GM18519 (cell line): Measurements from ENCODE around the gene PRIM1.
"Not testable (repeated sequence)": the region's sequence is repeated elsewhere in the genome, so short reads cannot be mapped to it uniquely, and the experiment has no call there.

Experiments
- ATAC-seq: cut with Tn5 transposase; IDR thresholded peaks from one replicate; pipeline ENCODE4 v1.9.1; 2021; ENCODE audit warnings: mild to moderate bottlenecking, moderate library complexity; ENCODE audit not compliant: unreplicated experiment, low FRiP score

The PRIM1 gene

GRCh38 chr12:56720731-56721151 is 31.4 kb downstream of the PRIM1 start:
- no peak for ATAC-seq

GRCh38 chr12:56719056-56719455 is 33.1 kb downstream of the PRIM1 start:
- no peak for ATAC-seq

GRCh38 chr12:56718636-56719035 is 33.5 kb downstream of the PRIM1 start:
- no peak for ATAC-seq

GRCh38 chr12:56718149-56718548 is 34.0 kb downstream of the PRIM1 start:
- no peak for ATAC-seq

GRCh38 chr12:56716933-56717880 is 34.9 kb downstream of the PRIM1 start:
- no peak for ATAC-seq

GRCh38 chr12:56716458-56716857 is 35.7 kb downstream of the PRIM1 start:
- no peak for ATAC-seq

- no peak for ATAC-seq
These were observed 36.3 kb downstream of the PRIM1 start for GRCh38 chr12:56715798-56716197.

- ATAC-seq, result no peak
These were observed 37.6 kb downstream of the PRIM1 start for GRCh38 chr12:56714431-56714929.

GRCh38 chr12:56713345-56713744 is 38.8 kb downstream of the PRIM1 start:
- no peak for ATAC-seq

GRCh38 chr12:56709759-56710376 is 42.3 kb downstream of the PRIM1 start:
- ATAC-seq, result no peak

GRCh38 chr12:56704522-56704921 is 47.6 kb downstream of the PRIM1 start:
- not testable (repeated sequence) for ATAC-seq

- no peak for ATAC-seq
These were observed 53.0 kb downstream of the PRIM1 start for GRCh38 chr12:56699020-56699661.

GRCh38 chr12:56695327-56696101 is 56.6 kb downstream of the PRIM1 start:
- ATAC-seq, result no peak

- ATAC-seq, result no peak
These were observed 58.0 kb downstream of the PRIM1 start for GRCh38 chr12:56694161-56694560.

GRCh38 chr12:56688846-56689109 is 63.3 kb downstream of the PRIM1 start:
- peak; percentile 3 for ATAC-seq

GRCh38 chr12:56688129-56688845 is 63.8 kb downstream of the PRIM1 start, which contains the start of gene PTGES3:
Gene PTGES3, minus strand, starts transcription at chr12:56688284. Its CDS starts 285 bp downstream, at chr12:56687999.
- peak; percentile 43 for ATAC-seq

- ATAC-seq, result peak; percentile 25
These were observed 64.6 kb downstream of the PRIM1 start for GRCh38 chr12:56687223-56688128.

GRCh38 chr12:56684745-56685359 is 67.3 kb downstream of the PRIM1 start:
- no peak for ATAC-seq
